Measurements from ENCODE around the gene BMX.

- TF ChIP-seq, protein P1, sequence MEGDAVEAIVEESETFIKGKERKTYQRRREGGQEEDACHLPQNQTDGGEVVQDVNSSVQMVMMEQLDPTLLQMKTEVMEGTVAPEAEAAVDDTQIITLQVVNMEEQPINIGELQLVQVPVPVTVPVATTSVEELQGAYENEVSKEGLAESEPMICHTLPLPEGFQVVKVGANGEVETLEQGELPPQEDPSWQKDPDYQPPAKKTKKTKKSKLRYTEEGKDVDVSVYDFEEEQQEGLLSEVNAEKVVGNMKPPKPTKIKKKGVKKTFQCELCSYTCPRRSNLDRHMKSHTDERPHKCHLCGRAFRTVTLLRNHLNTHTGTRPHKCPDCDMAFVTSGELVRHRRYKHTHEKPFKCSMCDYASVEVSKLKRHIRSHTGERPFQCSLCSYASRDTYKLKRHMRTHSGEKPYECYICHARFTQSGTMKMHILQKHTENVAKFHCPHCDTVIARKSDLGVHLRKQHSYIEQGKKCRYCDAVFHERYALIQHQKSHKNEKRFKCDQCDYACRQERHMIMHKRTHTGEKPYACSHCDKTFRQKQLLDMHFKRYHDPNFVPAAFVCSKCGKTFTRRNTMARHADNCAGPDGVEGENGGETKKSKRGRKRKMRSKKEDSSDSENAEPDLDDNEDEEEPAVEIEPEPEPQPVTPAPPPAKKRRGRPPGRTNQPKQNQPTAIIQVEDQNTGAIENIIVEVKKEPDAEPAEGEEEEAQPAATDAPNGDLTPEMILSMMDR (IDR thresholded peaks at IDR 0.05), result no peak
- TF ChIP-seq POLR2A (IDR thresholded peaks at IDR 0.05), result no peak
- no peak for TF ChIP-seq POLR2AphosphoS5 (IDR thresholded peaks at IDR 0.05; ENCODE audit: insufficient read depth in 1 of 2, low read depth in 1 of 2)
Measured at GRCh38 chrX:15492469-15492868, 8.1 kb upstream of the BMX start.

All from vagina (tissue), 2 donors.